Gastrocnemius medialis (tissue), 4 donors: ENCODE measurements around the gene GSK3B. TPM values are rescaled to one million over a fixed set of nuclear protein-coding genes. Genes with fewer than 3 reads are reported as not detected.

ENCODE experiments used
- ATAC-seq, 2 donors: fragments of 150-250 bp; one replicate each; pipeline ENCODE4 v1.9.1; 2016
- DNase-seq, 2 donors: peaks; one replicate each; pipeline ENCODE4 v3.0.0-alpha.2; 2019
- H3K27ac ChIP-seq, 4 donors: fragments of 200-600 bp; sonication (generic); 1 replicate in 1 of 4; 2 replicates in 3 of 4; pipeline ENCODE4 v1.5.1; 2016 to 2018; ENCODE audit warnings: mild to moderate bottlenecking in 2 of 4, moderate library complexity in 1 of 4
- H3K27me3 ChIP-seq, 3 donors: fragments of 200-600 bp; sonication (generic) in 2 of 3; 1 replicate in 1 of 3; 2 replicates in 2 of 3; pipeline versions ENCODE4 v1.5.1 to v1.6.0; 2016 to 2019; ENCODE audit warnings: mild to moderate bottlenecking in 1 of 3, moderate library complexity in 1 of 3
- H3K36me3 ChIP-seq, 2 donors: fragments of 200-600 bp; sonication (generic) in 1 of 2; one replicate each; pipeline ENCODE4 v1.5.1; 2017 to 2018
- H3K4me1 ChIP-seq, 2 donors: fragments of 200-600 bp; sonication (generic) in 1 of 2; one replicate each; pipeline ENCODE4 v1.5.1; 2016 to 2017; ENCODE audit warnings: mild to moderate bottlenecking in 2 of 2
- H3K4me3 ChIP-seq, 4 donors: fragments of 200-600 bp; sonication (generic) in 3 of 4; 1 replicate in 1 of 4; 2 replicates in 3 of 4; pipeline ENCODE4 v1.5.1; 2016 to 2019; ENCODE audit warnings: mild to moderate bottlenecking in 2 of 4
- H3K9me3 ChIP-seq, 3 donors: fragments of 200-600 bp; sonication (generic) in 2 of 3; 1 replicate in 1 of 3; 2 replicates in 2 of 3; pipeline ENCODE4 v1.5.1; 2016 to 2019
- POLR2A ChIP-seq, 2 donors: fragments of 450-650 bp; IDR thresholded peaks; one replicate each; pipeline ENCODE4 v1.6.1; 2017; ENCODE audit warnings: antibody characterized with exemption in 2 of 2, mild to moderate bottlenecking in 2 of 2, moderate library complexity in 2 of 2
- in situ Hi-C, 4 donors: fragments of 200-750 bp; cut with MboI; loops; one replicate each; pipeline versions ENCODE4 v1.15.0 to v1.8.0; 2017; ENCODE audit warnings: low sequenced_read_pairs in 4 of 4
- intact Hi-C: fragments of 100-400 bp; cut with DNase I; formaldehyde crosslinking; loops from one replicate; pipeline ENCODE4 v1.15.1; 2023; ENCODE audit warnings: low total_unique reads
- total RNA-seq, 4 donors: library from RNA; depleted of rRNA; stranded (reverse); fragments of >200 nt; gene quantifications; one replicate each; pipeline versions ENCODE4 v1.1.0 to v1.2.3, GENCODE V29; 2016
- TF ChIP-seq, protein P1 (sequence below), 5 experiments: fragments of 450-650 bp in 3 of 5; fragments of 200-600 bp in 2 of 5; sonication (generic) in 2 of 5; IDR thresholded peaks in 4 of 5; conservative IDR thresholded peaks in 1 of 5; 1 replicate in 4 of 5; 2 replicates in 1 of 5; pipeline ENCODE4 v1.5.1; 2016 to 2019; ENCODE audit warnings: antibody characterized with exemption in 5 of 5, mild to moderate bottlenecking in 3 of 5, moderate library complexity in 3 of 5

Gene GSK3B
- total RNA-seq, 4 donors from 2014 or later = 30.7 to 47.4 (median 35.4) TPM

DNA sequence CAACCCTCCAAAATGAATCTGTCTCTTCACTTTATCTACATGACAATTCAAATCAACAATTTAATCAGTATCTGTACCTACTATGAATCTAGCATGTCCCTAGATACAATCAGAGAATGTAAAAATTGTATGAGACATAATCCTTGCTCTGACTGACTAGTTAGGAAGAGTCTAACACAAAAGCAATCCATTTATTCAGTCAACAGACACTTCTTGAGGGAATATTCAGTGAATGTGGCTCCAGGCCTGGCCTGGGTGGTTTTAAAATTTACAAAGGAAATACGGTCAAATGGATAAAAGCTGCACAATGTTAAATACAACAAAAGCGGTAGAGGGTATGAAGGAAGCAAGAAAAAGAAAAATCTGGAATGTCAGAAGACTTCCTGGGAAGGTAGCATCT is 45.2 kb downstream of the GSK3B start:
- intact Hi-C loops = no loop called here
- TF ChIP-seq POLR2A (IDR thresholded peaks at IDR 0.05) = no peak
- TF ChIP-seq, protein P1, sequence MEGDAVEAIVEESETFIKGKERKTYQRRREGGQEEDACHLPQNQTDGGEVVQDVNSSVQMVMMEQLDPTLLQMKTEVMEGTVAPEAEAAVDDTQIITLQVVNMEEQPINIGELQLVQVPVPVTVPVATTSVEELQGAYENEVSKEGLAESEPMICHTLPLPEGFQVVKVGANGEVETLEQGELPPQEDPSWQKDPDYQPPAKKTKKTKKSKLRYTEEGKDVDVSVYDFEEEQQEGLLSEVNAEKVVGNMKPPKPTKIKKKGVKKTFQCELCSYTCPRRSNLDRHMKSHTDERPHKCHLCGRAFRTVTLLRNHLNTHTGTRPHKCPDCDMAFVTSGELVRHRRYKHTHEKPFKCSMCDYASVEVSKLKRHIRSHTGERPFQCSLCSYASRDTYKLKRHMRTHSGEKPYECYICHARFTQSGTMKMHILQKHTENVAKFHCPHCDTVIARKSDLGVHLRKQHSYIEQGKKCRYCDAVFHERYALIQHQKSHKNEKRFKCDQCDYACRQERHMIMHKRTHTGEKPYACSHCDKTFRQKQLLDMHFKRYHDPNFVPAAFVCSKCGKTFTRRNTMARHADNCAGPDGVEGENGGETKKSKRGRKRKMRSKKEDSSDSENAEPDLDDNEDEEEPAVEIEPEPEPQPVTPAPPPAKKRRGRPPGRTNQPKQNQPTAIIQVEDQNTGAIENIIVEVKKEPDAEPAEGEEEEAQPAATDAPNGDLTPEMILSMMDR (IDR thresholded peaks at IDR 0.05 in 4 of 5, conservative IDR thresholded peaks at IDR 0.05 in 1 of 5) = no peak
- H3K27ac ChIP-seq = peak overlapping the region in 1 of 4 donors; percentile 4
- ATAC-seq = no peak
- no peaks in the 10 kb centered on the region for H3K27me3 ChIP-seq
- H3K4me3 ChIP-seq = no peak overlapping the region
- no peak for DNase-seq
- in situ Hi-C loops = no loop called here
- peaks cover 63% of the 10 kb centered on the region in 2 donors for H3K4me1 ChIP-seq
- H3K36me3 ChIP-seq = no peaks in the 10 kb centered on the region
- no peaks in the 10 kb centered on the region for H3K9me3 ChIP-seq

DNA sequence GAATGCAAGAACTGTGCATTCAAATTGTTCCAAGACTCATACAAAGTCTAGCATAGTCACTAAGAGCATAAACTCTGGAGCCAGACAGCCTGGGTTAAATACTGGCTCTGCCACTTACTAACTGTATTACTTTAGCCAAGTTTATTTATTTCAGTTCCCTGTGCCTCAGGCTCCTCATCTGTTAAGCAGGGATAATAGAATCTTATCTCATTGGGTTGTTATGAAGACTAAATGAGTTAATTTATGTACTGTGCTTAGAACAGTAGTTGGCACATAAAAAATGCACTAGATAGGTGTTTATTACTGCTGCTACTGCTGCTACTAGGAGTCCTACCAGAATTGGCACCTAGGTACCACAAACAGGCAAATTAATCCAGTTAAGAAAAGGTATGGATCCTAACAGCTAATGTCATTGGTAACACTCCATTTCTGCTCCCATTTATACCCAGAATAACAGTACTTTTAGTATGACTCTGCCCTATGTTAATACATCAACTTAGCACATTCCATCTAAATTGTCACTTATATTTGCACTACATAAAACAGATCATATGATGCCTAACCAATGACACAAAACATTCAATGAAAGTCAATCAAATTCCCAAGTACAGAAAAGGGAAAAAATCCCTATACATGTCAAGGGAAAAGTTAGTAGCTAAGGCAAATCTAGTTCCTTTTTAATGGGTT is 45.7 kb downstream of the GSK3B start:
- intact Hi-C loops (no loop called here), in situ Hi-C loops (no loop called here)
- ATAC-seq (no peak), DNase-seq (no peak)
- Histone ChIP-seq H3K4me1 (peaks cover 63% of the 10 kb centered on the region in 2 donors), H3K27ac (no peak overlapping the region), H3K4me3 (no peak overlapping the region), H3K27me3 (no peaks in the 10 kb centered on the region), H3K36me3 (no peaks in the 10 kb centered on the region), H3K9me3 (no peaks in the 10 kb centered on the region)
- TF ChIP-seq, protein P1 (IDR thresholded peaks at IDR 0.05 in 4 of 5, conservative IDR thresholded peaks at IDR 0.05 in 1 of 5) = no peak
- TF ChIP-seq POLR2A (IDR thresholded peaks at IDR 0.05) = no peak

DNA sequence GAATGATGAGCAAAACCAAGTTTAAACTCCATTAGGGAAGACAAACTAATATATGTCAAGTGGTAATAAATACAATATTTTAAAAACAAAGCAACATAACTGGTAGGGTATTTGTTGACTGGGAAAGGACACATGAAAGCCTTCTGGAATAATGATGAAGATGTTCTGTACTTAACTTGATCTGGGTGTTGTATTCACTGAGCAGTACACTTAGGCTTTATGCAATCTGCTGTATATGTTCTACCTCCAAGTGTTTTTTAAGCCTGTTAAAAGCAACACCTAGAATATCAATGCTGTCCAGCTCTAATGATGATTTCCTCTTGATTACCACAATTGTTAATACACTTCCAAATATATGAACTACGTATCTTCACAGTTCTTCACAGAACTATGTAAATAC is 46.6 kb downstream of the GSK3B start:
- DNase-seq (no peak), ATAC-seq (peak in 1 of 2 donors; percentile 83)
- Histone ChIP-seq H3K27ac (no peak overlapping the region), H3K27me3 (no peaks in the 10 kb centered on the region), H3K36me3 (no peaks in the 10 kb centered on the region), H3K9me3 (no peaks in the 10 kb centered on the region), H3K4me1 (peaks cover 58 to 61% of the 10 kb centered on the region in 2 donors), H3K4me3 (no peak overlapping the region)
- intact Hi-C loops (no loop called here), in situ Hi-C loops (no loop called here)
- no peak for TF ChIP-seq POLR2A (IDR thresholded peaks at IDR 0.05)
- TF ChIP-seq, protein P1 (IDR thresholded peaks at IDR 0.05 in 4 of 5, conservative IDR thresholded peaks at IDR 0.05 in 1 of 5) = no peak

DNA sequence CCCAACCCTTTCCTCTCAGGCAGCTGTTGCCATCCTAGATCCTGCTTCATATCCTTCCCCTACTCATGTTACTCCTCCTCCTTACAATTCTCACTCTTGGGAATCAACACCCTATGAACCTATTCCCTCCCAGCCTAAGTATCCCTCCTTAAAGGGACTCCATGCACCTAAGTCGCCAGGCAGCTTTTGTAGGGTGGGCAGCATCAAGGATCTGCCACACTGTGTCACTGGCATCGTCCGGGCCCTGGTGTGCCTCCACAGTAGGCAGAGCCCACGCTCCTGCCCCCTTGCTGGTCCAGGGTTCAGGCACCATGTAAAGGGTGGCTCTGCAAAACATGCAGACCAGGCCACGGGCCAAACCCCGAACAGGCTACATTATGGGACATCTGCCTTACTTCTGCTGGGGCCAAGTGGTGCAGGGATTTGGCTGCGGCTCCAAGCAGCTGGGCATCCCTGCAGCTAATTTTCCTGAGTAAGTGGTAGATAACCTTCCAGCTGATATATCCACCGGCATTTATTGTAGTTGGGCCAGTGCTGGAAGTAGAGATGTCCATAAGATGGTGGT is 53.4 kb downstream of the GSK3B start:
- Histone ChIP-seq H3K27ac (no peak overlapping the region), H3K36me3 (no peaks in the 10 kb centered on the region), H3K4me3 (no peak overlapping the region), H3K9me3 (peaks cover 0 to 23% (median 5%) of the 10 kb centered on the region in 3 donors), H3K4me1 (peaks cover 9 to 21% of the 10 kb centered on the region in 2 donors), H3K27me3 (no peaks in the 10 kb centered on the region)
- no peak for DNase-seq
- intact Hi-C loops (no loop called here), in situ Hi-C loops (no loop called here)
- no peak for ATAC-seq
- TF ChIP-seq, protein P1 (IDR thresholded peaks at IDR 0.05 in 4 of 5, conservative IDR thresholded peaks at IDR 0.05 in 1 of 5) = no peak
- no peak for TF ChIP-seq POLR2A (IDR thresholded peaks at IDR 0.05)
